Stimulated activated naive B cell treated with anti-CD40 and anti-IgM and Interleukin-4, amounts not matched to agents 10 μg/mL and 1 μg/mL and 100 μg/mL, for 72 hours (primary cell): ENCODE data around the gene R3HDML.
"Not testable (repeated sequence)": the region's sequence is repeated elsewhere in the genome, so short reads cannot be mapped to it uniquely, and the experiment has no call there.

ENCODE experiments used
- ATAC-seq, 2 donors: fragments of 150-1000 bp; cut with Tn5 transposase; replicated peaks; 2 replicates each; pipeline ENCODE4 v1.10.0; 2021; ENCODE audit warnings: moderate library complexity in 1 of 2
- DNase-seq: peaks from one replicate; pipeline ENCODE4 v3.0.0; 2021
- H3K27ac Mint-ChIP-seq: one replicate; pipeline ENCODE4 v1.8.0; 2022; ENCODE audit warnings: mild to moderate bottlenecking, mixed read lengths
- H3K27me3 Mint-ChIP-seq, 2 donors: one replicate each; pipeline ENCODE4 v1.8.0; 2022; ENCODE audit warnings: mixed read lengths in 2 of 2
- H3K36me3 Mint-ChIP-seq, 2 donors: one replicate each; pipeline ENCODE4 v1.8.0; 2022; ENCODE audit warnings: mixed read lengths in 2 of 2, mild to moderate bottlenecking in 1 of 2
- H3K4me1 Mint-ChIP-seq, 2 donors: one replicate each; pipeline ENCODE4 v1.8.0; 2022; ENCODE audit warnings: mixed read lengths in 2 of 2, mild to moderate bottlenecking in 1 of 2
- H3K4me3 Mint-ChIP-seq, 2 donors: one replicate each; pipeline ENCODE4 v1.8.0; 2022; ENCODE audit warnings: mild to moderate bottlenecking in 2 of 2, mixed read lengths in 2 of 2, moderate library complexity in 1 of 2
- H3K9me3 Mint-ChIP-seq, 2 donors: one replicate each; pipeline ENCODE4 v1.8.0; 2022; ENCODE audit warnings: mixed read lengths in 2 of 2, mild to moderate bottlenecking in 1 of 2

The R3HDML gene

DNA sequence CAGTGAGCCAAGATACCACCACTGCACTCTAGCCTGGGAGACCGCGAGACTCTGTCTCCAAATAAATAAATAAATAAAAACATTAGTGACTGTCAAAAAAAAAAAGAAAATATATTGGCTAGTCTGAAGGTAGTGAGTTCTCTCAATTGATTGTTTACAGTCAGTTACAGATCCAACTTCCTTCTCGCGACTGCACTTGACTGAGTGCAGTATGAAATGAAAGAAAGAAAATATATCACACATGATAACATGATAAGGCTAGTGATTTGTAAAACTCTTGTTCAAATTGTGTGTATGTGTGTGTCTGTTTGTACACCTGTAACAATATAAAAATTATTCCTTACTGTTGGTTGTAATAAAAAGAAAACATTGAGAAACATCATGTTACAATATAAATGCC, 7.9 kb downstream of the R3HDML start:
- Mint-ChIP-seq H3K4me1 (no peaks in the 10 kb centered on the region), H3K9me3 (no peaks in the 10 kb centered on the region), H3K27me3 (peaks cover 9 to 10% of the 10 kb centered on the region in 2 donors), H3K4me3 (no peak overlapping the region), H3K27ac (no peak overlapping the region), H3K36me3 (no peaks in the 10 kb centered on the region)
- no peak for ATAC-seq
- no peak for DNase-seq

DNA sequence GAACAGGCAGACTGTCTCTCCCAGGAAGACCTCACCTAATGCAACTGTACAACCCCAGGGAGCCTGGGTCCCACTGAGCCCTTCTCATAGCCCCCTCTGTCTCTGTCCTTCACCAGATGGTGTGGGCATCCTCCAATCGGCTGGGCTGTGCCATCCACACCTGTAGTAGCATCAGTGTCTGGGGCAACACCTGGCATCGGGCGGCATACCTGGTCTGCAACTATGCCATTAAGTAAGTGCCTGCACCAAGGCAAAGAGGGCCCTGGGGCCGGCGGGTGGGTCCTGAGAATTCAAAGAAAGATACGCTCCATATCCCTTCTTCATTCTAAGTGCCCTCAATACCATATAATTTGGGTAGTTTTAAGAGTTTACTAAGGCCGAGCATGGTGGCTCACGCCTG, 8.3 kb downstream of the R3HDML start:
- H3K27me3 Mint-ChIP-seq: peaks cover 9 to 10% of the 10 kb centered on the region in 2 donors
- H3K4me3 Mint-ChIP-seq: no peak overlapping the region
- DNase-seq (no peak), ATAC-seq (no peak)
- H3K9me3 Mint-ChIP-seq: no peaks in the 10 kb centered on the region
- H3K27ac Mint-ChIP-seq: no peak overlapping the region
- H3K4me1 Mint-ChIP-seq: no peaks in the 10 kb centered on the region
- H3K36me3 Mint-ChIP-seq: no peaks in the 10 kb centered on the region

DNA sequence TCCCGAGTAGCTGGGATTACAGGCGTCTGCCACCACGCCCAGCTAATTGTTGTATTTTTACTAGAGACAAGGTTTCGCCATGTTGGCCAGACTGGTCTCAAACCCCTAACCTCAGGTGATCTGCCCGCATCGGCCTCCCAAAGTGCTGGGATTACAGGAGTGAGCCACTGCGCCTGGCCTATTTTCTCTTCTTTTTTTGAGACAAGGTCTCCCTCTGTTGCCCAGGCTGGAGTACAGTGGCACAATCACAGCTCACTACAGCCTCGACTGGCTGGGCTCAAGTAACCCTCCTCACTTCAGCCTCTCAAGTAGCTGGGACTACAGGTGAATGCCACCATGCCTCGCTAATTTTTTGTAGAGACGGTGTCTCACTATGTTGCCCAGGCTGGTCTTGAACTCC, 9.1 kb downstream of the R3HDML start:
- not testable (repeated sequence) for H3K36me3 Mint-ChIP-seq, H3K9me3 Mint-ChIP-seq, H3K4me3 Mint-ChIP-seq, H3K4me1 Mint-ChIP-seq, DNase-seq, H3K27ac Mint-ChIP-seq, ATAC-seq, H3K27me3 Mint-ChIP-seq

DNA sequence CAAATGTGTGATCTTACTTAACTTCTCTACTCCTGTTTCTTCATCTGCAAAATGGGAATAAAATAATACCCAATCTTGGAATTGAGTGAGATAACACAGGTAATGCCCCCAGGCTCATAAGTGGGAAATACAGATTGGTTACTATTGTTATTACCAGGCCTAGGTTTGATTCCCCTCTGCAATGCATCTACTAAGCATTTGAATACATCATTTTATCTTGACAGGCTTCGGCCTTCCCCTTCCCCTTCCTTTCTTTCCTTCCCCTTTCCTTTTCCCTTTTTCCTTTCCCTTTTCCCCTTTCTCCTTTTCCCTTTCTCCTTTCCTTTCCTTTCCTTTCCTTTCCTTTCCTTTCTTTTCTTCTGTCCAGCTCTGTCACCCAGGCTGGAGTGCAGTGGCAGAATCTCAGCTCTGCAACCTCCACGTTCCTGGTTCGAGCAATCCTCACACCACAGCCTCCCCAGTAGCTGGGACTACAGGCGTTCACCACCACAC, 11.4 kb downstream of the R3HDML start:
- peaks cover 0 to 6% of the 10 kb centered on the region in 2 donors for H3K4me1 Mint-ChIP-seq
- H3K27ac Mint-ChIP-seq: no peak overlapping the region
- H3K36me3 Mint-ChIP-seq: no peaks in the 10 kb centered on the region
- DNase-seq (no peak), ATAC-seq (no peak)
- H3K27me3 Mint-ChIP-seq: peaks cover 20% of the 10 kb centered on the region in 2 donors
- H3K9me3 Mint-ChIP-seq: no peaks in the 10 kb centered on the region
- H3K4me3 Mint-ChIP-seq: no peak overlapping the region

DNA sequence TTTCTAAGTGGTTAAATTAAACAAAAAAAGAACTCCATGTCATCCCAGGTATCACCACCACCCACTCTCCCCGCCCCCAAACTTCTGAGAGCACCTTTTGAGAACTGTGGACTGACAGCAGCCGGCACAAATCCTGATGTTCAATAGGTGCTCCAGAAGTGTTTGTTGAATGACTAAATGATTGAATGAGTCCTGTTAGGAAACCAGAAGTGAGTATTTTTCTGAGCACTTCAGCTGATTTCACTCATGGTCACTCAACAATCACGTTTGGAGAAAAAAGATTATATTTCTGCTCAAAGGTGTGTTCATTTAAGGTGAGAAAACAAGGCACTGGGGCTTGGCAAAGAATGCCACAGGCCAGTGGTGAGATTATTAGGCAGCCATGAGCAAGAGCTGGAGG, 12.5 kb downstream of the R3HDML start:
- peaks cover 0 to 6% of the 10 kb centered on the region in 2 donors for H3K4me1 Mint-ChIP-seq
- H3K9me3 Mint-ChIP-seq: no peaks in the 10 kb centered on the region
- DNase-seq (no peak), ATAC-seq (no peak)
- H3K27ac Mint-ChIP-seq: no peak overlapping the region
- H3K27me3 Mint-ChIP-seq: peaks cover 20% of the 10 kb centered on the region in 2 donors
- H3K36me3 Mint-ChIP-seq: no peaks in the 10 kb centered on the region
- H3K4me3 Mint-ChIP-seq: no peak overlapping the region

DNA sequence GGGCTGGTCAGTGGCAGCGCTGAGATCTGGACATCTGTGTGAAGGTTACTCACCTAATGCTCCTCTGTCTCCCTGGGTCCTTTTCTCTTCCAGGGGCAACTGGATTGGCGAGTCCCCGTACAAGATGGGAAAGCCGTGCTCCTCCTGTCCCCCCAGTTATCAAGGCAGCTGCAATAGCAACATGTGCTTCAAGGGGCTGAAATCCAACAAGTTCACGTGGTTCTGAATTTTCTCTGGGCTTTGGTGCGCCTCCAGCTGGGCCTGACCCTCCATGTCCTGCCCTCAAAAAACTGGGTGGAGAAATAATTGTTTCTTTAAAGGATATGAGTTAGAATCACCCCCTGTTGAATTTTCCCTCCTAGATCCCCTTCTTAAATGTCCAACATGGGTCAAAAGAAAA, 13.7 kb downstream of the R3HDML start:
- no peak for ATAC-seq
- no peaks in the 10 kb centered on the region for H3K9me3 Mint-ChIP-seq

DNA sequence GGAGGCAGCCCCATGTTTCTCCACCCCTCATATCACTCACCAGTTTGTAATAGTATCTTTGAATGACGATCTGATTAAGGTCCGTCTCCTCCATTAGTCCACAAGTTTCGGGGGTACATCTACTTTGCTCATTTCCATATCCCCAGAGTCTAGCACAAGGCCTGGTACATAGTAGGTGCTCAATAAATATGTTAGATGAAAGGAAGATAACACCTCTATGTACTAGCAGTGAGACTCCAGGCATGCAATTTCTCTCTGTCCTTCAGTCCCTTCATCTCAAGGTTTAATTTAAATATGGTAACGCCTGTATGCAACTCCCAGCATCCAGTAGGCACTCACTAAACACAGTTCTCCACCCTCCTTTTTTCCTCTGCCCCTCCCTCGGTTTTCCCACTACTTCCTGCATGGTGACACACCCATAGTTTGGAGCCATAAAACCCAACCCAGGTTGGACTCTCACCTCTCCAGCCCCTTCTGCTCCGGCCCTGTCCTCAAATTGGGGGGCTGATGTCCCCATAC, 18.2 kb downstream of the R3HDML start:
- ATAC-seq: no peak
- Mint-ChIP-seq H3K27me3 (peaks cover 24 to 31% of the 10 kb centered on the region in 2 donors), H3K27ac (no peak overlapping the region), H3K9me3 (no peaks in the 10 kb centered on the region), H3K4me3 (no peak overlapping the region), H3K36me3 (no peaks in the 10 kb centered on the region), H3K4me1 (peaks cover 0 to 6% of the 10 kb centered on the region in 2 donors)
- no peak for DNase-seq

More for the DNA sequence above, 13.7 kb downstream of the R3HDML start:
- H3K27me3 Mint-ChIP-seq: peaks cover 26 to 30% of the 10 kb centered on the region in 2 donors
- DNase-seq: no peak
- H3K36me3 Mint-ChIP-seq: no peaks in the 10 kb centered on the region
- no peak overlapping the region for H3K4me3 Mint-ChIP-seq
- peaks cover 0 to 6% of the 10 kb centered on the region in 2 donors for H3K4me1 Mint-ChIP-seq
- no peak overlapping the region for H3K27ac Mint-ChIP-seq

DNA sequence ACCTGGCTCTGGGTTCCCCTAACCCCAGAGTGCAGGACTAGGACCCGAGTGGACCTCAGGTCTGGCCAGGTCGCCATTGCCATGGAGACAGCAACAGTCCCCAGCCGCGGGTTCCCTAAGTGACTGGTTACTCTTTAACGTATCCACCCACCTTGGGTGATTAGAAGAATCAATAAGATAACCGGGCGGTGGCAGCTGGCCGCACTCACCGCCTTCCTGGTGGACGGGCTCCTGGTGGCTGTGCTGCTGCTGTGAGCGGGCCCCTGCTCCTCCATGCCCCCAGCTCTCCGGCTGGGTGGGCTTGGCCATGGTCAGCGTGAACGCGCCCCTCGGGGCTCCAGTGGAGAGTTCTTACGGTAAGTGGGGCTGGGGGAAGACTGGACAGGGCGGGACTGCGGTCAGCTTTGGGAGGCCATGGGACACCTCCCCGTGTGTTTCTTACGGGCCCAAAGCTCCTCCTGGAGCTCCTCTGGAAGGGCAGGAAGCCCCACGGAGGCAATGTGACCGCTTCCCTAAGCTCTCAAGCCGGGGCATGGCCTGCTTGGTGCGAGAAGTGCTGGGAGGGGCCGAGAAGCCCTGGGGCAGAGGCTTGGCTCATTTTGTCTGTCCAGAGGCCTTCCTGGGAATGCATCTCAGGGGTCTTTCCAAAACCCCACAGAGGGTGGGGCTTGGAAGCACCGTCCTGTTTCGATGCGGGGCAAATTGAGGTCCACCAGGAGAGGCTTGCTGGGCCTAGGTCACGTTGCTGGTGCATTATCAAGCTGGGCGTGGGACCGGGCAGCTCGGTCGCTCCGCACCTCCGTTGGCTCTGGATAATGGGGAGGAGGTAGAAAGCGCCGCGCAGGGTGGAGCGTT, 18.9 kb downstream of the R3HDML start, which contains the start of gene HNF4A:
Gene HNF4A (plus strand): TSS at position 202 of the 855 bp plus-strand sequence. CDS start 106 bp downstream, at position 308.
- Mint-ChIP-seq H3K36me3 (no peaks in the 10 kb centered on the region), H3K9me3 (no peaks in the 10 kb centered on the region)
- ATAC-seq: no peak

DNA sequence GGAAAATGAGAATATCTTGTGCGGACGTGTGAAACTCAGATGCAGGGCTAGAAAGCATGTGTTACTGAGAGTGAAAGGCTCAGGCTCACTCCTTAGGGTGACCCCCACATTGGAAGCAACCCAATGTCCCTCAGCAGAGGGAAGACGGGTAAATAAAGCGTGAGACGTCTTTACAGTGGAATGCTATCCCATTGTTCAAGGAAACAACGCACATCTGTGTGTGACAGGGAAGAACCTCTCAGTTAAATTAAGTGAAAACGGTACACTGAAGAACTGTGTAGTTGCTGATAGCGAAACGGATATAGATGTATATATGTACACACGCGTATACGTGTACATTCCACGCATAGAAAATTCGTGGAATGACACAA, 19.5 kb downstream of the R3HDML start:
- ATAC-seq (no peak), DNase-seq (no peak)
- Mint-ChIP-seq H3K36me3 (no peaks in the 10 kb centered on the region), H3K4me1 (peaks cover 0 to 6% of the 10 kb centered on the region in 2 donors), H3K27ac (no peak overlapping the region), H3K9me3 (no peaks in the 10 kb centered on the region), H3K27me3 (peaks cover 28 to 37% of the 10 kb centered on the region in 2 donors), H3K4me3 (no peak overlapping the region)

More for the DNA sequence above, 18.9 kb downstream of the R3HDML start, which contains the start of gene HNF4A:
- Mint-ChIP-seq H3K4me1 (peaks cover 0 to 6% of the 10 kb centered on the region in 2 donors), H3K27ac (no peak within 1 kb of the TSS), H3K27me3 (peaks cover 28 to 37% of the 10 kb centered on the region in 2 donors), H3K4me3 (no peak within 1 kb of the TSS)
- DNase-seq: no peak

DNA sequence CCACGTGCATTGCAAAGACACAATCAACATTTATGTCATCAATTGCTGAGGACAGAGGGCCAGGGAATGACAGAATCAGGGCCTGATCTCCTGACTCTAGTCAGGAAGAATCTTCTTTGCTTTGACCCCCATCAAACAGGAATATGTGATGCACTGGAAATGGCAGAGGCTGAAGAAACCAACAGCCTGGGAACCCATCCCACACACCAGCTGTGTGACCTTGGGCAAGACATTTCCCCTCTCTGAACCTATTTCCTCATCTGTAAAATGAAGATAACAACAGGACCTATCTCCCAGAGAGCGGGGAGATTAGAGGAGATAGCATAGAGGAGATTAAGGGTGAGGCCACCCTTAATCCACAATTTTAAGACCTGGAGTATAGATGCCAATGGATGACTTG, 20.2 kb downstream of the R3HDML start:
- H3K4me1 Mint-ChIP-seq: peaks cover 0 to 2% of the 10 kb centered on the region in 2 donors

DNA sequence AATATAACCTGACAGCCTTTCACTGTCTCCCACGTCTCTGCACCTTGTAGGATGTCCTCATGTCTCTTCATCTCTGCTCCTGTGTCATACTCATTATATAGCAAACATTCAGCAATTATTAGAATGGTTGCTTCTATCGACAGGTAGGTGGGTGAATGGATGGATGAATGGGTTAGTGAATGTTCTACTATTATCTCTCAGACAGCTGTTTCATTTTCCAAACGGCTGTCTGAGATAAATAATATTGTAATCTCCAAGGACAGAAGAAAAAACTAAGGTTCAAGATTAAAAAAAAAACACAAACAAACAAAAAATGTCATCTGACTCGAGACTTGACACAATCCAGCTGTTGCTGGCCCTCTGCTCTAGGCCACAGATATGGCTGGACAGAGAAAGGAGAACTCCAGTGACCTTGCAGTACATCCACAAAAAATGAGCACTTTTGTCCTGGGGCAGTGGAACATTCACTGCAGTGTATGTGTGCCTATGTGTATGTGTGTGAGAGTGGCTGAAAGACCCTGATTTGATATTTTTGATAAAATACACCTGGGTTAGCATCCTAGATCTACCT, 20.8 kb downstream of the R3HDML start:
- DNase-seq (no peak), ATAC-seq (no peak)
- no peaks in the 10 kb centered on the region for H3K4me1 Mint-ChIP-seq
- no peaks in the 10 kb centered on the region for H3K36me3 Mint-ChIP-seq
- H3K9me3 Mint-ChIP-seq: no peaks in the 10 kb centered on the region
- H3K27ac Mint-ChIP-seq: no peak overlapping the region
- H3K27me3 Mint-ChIP-seq: peaks cover 18 to 25% of the 10 kb centered on the region in 2 donors
- no peak overlapping the region for H3K4me3 Mint-ChIP-seq

More for the DNA sequence above, 20.2 kb downstream of the R3HDML start:
- no peak overlapping the region for H3K27ac Mint-ChIP-seq
- H3K4me3 Mint-ChIP-seq: no peak overlapping the region
- DNase-seq (no peak), ATAC-seq (no peak)
- H3K9me3 Mint-ChIP-seq: no peaks in the 10 kb centered on the region
- no peaks in the 10 kb centered on the region for H3K36me3 Mint-ChIP-seq
- H3K27me3 Mint-ChIP-seq: peaks cover 24 to 31% of the 10 kb centered on the region in 2 donors

DNA sequence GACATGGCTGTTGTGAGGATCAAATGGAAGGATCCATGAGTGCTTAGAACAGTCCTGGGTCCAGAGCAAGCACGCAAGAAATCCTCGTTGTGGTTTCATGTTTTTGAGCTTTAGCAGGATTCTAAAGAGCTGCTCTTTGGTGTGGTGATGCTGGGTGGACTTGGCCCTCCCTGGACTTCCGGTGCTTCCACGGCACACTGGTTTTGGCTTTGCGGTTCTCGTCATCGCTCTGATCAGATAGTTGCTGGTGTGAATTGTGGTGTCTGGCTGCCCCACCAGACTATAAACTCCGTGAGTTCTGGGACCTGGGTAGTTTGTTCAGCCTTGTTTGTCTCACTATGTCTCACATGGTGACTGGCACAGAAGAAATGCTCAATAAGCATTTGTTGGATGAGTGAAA, 21.9 kb downstream of the R3HDML start:
- peaks cover 18 to 25% of the 10 kb centered on the region in 2 donors for H3K27me3 Mint-ChIP-seq
- H3K36me3 Mint-ChIP-seq: no peaks in the 10 kb centered on the region
- H3K9me3 Mint-ChIP-seq: no peaks in the 10 kb centered on the region
- DNase-seq (no peak), ATAC-seq (no peak)
- no peaks in the 10 kb centered on the region for H3K4me1 Mint-ChIP-seq
- no peak overlapping the region for H3K4me3 Mint-ChIP-seq
- no peak overlapping the region for H3K27ac Mint-ChIP-seq

DNA sequence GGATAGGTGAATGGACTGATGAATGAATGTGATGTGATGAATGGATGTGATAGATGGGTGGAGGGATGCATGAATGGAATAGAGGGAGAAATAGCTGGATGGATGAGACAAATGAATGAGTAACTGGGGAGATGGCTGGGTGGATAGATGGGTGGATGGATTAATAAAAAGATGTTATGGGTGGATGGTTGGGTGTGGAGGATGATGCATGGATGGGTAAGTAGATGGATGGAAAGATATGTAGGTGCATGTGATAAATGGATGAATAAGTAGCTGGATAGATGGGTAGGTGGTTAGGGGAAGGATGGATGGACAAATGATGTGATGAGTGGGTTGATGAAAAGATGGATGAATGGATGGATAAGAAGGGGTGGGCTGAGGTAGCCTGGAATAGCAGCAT, 23.4 kb downstream of the R3HDML start:
- Mint-ChIP-seq H3K4me1 (no peaks in the 10 kb centered on the region), H3K27ac (no peak overlapping the region), H3K4me3 (no peak overlapping the region), H3K9me3 (no peaks in the 10 kb centered on the region), H3K27me3 (peaks cover 13 to 23% of the 10 kb centered on the region in 2 donors), H3K36me3 (no peaks in the 10 kb centered on the region)
- ATAC-seq: no peak
- DNase-seq: no peak

DNA sequence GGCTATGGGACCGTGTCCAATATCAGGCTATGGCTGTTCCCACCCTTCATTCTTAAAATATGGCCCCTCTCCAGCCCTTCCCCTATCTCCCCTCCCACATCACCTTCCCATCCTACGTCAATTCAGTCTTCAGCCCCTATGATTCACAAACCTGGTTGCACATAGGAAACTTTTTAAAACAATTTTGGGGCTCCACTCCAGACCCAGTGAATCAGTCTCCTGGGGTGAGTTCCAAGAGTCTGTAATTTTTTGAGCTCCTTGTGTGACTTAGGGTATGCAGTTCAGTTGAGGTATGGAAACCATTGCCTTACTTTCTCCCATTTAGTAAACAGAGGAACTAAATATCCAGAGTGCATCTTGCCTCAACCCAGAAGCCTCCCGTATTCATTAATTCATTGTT, 24.2 kb downstream of the R3HDML start:
- Mint-ChIP-seq H3K27ac (no peak overlapping the region), H3K4me1 (no peaks in the 10 kb centered on the region), H3K36me3 (no peaks in the 10 kb centered on the region), H3K27me3 (peaks cover 11 to 17% of the 10 kb centered on the region in 2 donors), H3K9me3 (no peaks in the 10 kb centered on the region), H3K4me3 (no peak overlapping the region)
- ATAC-seq: no peak
- no peak for DNase-seq
